ENCODE results near the gene PTCRA.
"Not testable (repeated sequence)": the region's sequence is repeated elsewhere in the genome, so short reads cannot be mapped to it uniquely, and the experiment has no call there.

Gene PTCRA

DNA sequence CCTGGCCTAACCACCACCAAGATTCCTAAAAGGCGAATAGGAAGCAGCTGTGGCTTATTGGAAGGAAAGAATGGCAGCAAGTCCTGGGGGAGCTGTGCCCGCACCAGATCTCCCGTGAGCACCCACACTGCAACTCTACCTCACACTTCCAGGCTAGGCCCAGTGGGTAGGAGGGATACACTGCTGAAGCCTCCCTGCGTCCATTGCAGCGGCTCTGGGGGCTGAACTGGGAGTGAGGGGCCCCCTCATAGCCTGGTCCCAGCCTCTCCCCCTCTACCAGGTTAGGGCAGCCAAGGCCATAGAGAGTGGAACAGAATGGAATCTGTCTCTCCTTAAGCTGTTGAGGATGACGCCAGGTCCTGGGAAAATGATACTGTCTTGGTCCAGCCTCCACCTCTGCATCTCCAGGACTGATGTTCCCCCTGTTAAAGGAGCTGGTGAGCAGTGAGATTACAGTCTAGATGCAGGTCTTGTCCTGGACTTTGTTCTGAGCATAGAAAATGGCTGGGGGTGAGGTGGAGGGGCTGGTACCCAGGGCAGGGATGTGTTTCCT lies 24.7 kb downstream of the PTCRA start:
- no peak for DNase-seq (ENCODE audit: low read depth)

DNA sequence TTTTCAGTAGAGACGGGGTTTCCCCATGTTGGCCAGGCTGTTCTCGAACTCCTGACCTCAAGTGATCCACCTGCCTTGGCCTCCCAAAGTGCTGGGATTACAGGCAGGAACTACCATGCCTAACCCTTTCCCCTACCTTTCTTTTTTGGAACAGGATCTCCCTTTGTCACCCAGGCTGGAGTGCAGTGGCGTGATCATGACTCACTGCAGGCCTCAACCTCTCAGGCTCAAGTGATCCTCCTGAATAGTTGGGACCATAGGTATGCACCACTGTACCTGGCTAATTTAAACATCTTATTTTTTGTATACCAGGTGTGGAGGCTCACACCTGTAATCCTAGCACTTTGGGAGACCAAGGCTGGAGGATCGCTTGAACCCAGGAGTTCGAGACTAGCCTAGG lies 25.5 kb downstream of the PTCRA start:
- not testable (repeated sequence) for DNase-seq (ENCODE audit: low read depth)

DNA sequence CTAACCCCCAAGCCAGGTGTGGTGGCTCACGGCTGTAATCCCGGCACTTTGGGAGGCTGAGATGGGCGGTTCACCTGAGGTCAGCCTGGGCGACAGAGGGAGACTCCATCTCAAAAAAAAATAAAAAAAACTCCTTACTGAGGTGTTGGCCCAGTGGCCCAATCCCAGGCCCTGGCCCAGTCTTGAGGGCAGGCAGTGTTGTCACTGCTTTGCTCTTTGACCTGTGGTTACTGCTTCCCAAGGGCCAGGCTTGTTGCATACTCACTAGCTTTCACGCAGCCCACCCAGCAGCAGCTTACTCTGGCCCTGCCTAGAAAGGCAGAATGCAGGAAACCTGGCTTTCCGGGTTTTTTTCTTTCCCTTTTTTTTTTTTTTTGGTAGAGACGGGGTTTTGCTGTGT lies 26.6 kb downstream of the PTCRA start:
- no peak for DNase-seq (ENCODE audit: low read depth)

DNA sequence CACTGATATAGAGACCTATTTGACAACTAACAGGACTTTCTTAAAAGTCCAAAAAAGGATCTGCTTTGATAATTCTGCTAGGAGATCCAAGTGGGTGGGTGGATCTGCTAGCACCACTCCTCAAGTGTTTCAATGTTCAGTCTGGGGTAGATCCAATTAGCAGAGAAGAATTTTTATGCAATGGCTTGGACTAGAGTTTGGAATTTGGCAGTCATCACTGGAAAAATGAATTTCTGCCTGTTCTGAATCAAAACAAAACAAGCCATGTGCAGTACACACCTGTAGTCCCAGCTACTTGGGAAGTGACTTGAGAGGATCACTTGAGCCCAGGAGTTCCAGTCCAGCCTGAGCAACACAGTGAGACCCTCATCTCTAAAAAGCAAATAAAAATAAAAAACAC lies 32.1 kb downstream of the PTCRA start:
- DNase-seq (ENCODE audit: low read depth) = no peak

DNA sequence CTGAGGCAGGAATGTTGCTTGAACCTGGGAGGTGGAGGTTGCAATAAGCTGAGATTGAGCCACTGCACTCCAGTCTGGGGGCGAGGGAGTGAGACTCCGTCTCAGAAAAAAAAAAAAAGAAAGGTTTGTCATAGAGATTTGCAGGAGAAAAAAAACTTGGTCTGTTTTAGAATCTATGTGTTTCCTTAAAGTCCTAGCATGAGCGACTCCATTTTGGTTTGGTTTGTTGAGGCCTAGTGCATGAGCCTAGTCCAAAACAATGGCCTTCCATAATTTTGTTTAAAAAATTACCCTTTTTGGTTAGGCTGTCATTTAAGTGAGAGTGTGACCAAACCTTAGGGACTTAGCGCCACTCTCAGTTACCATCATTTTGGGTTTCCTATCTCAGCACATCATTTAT lies 36.5 kb downstream of the PTCRA start:
- no peak for DNase-seq (ENCODE audit: low read depth)

DNA sequence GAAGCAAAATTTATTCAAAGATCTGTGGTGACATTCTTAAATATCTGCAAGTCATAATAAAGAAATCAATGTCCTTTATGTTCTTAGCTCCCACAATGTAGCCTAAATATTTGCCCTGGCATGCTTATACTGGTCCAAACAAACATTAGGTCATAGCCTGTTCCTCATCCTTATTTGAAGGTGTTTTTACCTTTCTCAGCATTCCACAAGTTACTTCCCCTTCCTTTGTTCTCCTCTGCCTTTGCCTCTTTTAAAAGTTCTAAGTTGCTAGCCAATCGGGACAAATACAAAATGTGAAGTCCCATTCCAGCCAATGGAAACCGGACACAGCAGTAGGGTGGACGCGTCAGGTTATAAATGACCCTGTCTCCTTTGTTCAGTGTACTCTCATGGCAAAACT lies 38.6 kb downstream of the PTCRA start:
- DNase-seq (ENCODE audit: low read depth) = not testable (repeated sequence)

DNA sequence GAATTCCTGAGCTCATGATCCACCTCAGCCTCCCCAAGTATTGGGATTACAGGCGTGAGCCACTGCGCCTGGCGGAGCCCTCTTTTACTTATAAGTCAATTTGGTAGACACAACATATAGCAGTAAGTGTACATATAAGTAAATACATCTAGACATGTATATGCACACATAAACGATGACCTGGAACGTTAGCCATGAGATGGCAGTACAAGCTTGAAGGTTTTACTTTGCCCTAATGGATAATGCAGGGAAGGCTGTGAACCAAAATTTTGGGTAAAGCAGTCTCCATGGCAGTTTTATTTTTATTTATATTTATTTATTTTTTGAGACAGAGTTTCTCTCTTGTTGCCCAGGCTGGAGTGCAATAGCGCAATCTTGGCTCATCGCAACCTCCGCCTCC lies 42.3 kb downstream of the PTCRA start:
- DNase-seq (ENCODE audit: low read depth) = no peak

DNA sequence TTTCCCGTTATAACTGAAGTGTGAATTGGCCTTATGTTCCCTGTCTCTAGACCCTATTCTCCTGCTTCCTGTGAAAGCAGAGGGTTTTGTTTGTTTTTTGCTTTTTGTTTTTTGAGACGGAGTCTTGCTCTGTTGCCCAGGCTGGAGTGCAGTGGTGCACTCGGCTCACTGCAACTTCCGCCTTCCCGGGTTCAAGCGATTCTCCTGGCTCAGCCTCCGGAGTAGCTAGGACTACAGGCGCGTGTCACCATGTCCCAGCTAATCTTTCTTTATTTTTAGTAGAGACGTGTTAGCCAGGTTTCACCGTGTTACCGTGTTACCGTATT lies 44.0 kb downstream of the PTCRA start:
- no peak for DNase-seq (ENCODE audit: low read depth)

DNA sequence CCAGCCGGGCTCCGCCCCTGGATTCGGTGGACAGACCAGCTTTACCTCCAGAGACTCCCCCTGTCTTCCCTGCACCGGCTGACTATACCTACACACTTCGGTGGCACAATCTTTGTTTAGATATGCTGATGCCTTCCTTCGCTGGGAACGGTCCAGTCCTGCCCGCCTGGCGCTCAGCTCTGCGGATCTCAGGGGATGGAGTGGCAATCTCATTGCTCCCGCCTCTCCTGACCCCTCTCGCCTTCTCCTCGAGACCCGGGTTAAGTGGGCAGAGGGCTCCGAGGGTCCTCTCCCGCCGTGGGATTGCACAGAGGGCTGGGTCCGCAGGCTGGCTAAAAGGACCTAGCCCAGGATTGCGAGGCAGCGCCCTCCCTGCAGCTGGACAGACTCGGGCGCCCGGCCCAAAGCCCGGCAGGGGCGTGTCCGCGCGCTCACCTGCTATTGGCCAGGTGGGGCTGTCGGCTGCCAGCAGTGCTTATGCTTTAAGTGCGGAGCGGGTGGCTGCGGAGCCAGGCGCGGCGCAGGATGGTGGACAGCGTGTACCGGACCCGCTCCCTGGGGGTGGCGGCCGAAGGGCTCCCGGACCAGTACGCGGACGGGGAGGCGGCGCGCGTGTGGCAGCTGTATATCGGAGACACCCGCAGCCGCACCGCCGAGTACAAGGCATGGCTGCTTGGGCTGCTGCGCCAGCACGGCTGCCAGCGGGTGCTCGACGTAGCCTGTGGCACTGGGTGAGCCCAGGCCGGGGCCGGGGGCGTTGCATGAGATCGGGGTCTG lies 44.6 kb downstream of the PTCRA start, which contains the start of gene GNMT:
Gene GNMT (plus strand): TSS at position 512 of the 777 bp plus-strand sequence. CDS start 14 bp downstream, at position 526.
- no peak for DNase-seq (ENCODE audit: low read depth)

DNA sequence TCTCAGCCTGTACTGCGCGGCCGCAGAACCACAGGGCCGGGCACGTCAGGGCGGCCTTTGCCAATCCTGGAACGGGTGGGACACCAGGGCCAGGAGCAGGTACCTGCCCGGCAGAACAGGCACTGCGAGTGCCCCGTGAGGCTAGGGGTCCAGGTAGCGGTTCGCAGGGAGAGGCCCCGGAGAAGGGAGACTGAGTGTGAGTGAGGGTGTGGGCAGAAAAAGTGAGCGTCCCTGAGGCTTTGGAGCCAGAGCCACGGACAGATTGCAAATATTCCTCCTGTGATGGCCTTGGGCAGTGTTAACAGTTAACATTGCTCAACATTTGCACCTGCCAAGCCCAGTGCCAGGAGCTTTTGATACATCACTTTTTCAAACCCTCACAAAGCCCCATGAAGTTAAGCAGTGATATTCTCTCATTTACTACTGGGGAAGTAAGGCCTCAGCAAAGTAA lies 45.2 kb downstream of the PTCRA start:
- no peak for DNase-seq (ENCODE audit: low read depth)

DNA sequence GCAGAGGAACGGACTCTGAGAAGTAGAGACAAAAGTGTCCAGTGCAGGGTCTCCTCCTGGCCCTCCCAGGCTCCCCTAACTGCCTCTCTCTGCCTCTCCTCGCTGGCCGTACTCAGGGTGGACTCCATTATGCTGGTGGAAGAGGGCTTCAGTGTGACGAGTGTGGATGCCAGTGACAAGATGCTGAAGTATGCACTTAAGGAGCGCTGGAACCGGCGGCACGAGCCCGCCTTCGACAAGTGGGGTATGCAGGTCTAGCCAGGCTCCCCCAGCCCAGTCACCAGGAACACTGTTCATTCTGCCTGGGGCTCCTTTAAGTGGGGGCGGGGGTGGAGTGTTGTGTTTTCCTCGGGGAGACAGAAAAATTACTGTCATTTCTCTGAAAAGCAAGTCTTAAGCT lies 46.2 kb downstream of the PTCRA start:
- DNase-seq (ENCODE audit: low read depth) = no peak

DNA sequence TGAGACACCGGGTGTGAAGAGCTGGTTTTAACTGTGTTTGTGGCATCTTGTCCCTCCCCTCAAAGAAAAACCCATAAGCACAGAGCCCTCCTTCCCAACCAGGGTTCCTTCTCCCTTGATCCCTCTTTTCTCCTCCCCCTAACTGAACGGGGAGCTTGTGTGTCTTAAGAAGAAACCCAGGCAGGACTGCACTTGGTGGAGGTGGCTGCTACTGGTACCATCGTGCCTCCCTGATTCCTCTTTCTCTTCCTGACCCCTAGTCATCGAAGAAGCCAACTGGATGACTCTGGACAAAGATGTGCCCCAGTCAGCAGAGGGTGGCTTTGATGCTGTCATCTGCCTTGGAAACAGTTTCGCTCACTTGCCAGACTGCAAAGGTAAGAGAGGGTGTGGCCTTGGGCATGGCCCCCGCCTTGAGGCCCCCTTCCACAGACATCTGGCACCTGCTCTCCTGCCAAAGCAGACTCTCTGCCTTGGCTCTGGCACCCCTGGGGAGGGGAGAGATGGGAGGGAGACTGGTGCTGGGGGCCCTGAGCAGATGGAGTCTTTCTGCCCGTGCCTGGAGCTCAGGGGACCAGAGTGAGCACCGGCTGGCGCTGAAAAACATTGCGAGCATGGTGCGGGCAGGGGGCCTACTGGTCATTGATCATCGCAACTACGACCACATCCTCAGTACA lies 46.8 kb downstream of the PTCRA start:
- DNase-seq (ENCODE audit: low read depth) = no peak

DNA sequence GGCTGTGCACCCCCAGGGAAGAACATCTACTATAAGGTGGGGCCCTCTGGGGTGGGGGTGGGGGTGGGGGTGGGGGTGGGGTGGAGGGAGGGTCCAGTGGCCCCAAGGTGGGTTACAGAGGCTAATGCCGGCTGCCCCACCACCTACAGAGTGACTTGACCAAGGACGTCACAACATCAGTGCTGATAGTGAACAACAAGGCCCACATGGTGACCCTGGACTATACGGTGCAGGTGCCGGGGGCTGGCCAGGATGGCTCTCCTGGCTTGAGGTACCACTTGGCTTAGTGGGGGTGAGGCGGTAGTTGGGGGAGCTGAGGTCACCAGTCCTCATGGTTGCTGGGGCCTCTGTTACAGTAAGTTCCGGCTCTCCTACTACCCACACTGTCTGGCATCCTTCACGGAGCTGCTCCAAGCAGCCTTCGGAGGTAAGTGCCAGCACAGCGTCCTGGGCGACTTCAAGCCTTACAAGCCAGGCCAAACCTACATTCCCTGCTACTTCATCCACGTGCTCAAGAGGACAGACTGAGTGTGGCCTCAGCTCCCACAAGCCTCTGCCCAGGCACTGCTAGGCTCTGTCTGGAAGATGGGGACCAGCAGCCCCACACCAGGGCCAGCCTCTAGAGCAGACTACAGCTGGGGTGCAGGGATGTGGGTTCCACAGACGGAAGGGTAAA lies 47.5 kb downstream of the PTCRA start:
- DNase-seq (ENCODE audit: low read depth) = no peak

DNA sequence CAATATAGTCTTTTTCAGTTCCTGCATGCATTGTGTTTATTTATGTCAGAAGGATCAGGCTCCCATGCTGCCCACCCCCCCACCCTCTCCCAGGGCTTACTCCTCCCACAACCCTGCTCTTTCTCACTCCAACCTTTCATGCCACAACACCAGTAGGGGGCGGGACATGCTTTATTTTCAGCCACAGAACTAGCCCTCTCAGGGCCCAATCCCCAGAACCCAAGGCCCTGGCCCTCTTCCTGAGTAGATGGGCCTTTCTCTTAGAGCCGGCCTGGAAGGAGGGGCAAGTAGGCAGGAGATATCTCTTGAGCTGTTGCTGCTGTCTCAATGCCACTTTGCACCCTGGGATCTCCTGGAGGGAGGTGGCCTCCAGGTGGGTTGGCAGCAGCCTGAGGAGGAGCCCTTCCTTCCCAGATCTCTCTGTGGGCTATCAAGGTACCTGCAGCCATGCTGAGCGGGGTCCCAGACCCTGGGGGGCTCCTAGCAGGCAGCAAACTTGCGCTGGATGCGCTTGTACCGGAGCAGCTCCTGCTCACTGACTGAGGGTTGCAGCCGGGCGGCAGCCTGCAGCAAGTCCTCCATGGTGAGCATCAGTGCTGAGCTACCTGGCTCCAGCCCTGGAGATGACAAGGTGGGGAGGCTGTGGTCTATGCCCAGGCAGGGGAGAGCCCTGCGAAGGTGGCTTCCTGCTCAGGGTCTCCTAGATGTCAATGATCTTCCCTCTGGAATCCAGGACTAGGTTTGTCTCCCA lies 48.2 kb downstream of the PTCRA start:
- peak; percentile 34 for DNase-seq (ENCODE audit: low read depth)

DNA sequence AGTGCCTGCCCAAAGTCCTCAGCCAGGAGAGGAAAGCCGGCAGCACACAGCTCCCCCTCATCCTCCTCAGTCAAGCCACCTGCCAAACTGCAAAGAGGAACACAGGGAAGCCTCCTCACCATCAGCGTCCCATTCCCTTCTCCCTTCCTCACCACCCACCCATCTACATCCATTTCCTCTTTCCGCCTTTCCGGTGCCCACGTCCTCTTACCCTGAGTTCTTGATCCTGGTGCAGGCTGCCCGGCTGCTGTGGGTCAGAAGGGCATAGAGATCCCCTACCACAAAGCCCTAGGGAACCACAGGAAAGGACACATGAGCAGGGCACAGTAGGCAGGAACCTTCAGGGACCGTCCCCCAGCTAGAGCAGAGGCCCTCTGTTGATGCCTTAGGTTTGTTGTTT lies 50.7 kb downstream of the PTCRA start:
- no peak for DNase-seq (ENCODE audit: low read depth)

DNA sequence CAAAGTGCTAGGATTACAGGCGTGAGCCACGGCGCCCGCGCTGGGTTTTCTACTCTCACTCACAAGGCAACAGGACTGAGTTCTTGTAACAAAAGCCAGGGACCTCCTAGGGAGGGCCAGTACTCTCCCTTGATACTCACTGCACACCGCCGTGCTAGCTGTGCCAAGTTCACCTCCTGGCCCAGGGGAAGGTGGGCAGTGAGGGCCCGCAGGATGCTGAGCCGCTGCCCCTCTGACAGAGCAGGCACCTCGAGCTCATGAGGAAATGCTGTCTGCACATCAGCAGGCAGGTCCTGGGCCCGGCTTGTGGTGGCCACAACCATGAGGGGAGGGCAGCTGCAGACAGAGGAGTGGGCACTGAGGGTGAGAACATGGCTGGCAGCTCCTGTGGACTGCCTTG lies 51.4 kb downstream of the PTCRA start:
- no peak for DNase-seq (ENCODE audit: low read depth)

DNA sequence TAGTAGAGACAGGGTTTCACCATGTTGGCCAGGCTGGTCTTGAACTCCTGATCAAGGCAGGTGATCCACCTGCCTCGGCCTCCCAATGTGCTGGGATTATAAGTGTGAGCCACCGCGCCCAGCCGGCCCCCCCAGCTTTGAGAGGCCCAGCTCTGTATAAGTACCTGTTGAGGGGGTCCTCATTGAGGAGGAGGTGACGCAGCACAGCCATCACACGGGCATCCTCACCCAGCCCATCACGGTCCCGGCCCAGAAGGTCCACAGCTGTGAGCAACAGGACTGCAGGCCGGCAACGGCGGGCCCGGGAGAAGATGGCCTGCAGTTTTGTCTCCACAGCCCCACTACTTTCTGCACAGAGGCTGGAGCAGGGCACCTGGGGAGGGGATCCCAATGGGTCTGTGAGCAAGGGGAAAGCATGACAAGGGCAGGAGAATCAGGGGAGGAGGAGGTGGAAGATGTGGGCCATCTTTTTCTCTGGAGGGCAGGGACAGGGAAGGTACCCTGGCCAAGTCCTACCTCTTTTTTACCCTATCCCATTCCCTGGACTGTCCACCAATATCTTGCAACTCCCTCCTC lies 52.4 kb downstream of the PTCRA start:
- no peak for DNase-seq (ENCODE audit: low read depth)

DNA sequence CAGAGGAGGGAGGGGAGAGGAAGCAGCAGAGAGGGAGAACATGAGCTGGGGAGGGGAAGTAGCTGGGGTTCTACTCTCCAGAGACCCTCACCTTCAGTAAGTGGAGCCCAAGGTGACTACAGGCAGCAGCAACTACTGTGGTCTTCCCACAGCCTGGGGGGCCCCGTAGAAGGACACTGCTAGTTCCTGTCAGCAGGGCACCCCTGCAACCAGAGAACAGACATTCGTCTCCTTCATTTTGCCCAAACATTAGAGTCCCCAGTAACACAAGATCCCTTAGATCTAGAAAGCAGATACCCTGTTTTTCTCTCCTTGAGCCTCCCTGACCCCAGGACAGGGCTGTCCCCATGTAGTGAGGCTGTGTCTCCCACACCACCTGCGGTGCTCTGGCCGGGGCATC lies 52.9 kb downstream of the PTCRA start:
- DNase-seq (ENCODE audit: low read depth) = no peak

DNA sequence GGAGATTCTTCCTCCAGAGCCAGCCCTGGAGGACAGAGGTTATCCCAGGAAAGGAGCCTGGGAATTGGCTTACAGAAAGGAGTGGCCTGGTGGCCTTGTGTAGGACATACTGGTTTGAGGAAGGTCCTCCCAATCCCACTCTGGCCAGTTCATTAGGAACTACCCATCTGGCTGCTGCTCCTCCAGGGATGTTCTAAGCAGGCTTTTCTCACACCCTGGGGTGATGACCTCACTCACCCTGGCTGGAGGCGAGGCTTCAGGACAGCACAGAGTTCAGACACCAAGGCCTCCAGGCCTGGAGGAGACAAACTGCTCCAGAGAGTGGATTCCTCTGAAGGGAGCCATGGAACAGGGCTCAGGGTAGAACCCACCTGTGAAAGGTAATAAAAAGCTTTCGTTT lies 53.6 kb downstream of the PTCRA start:
- no peak for DNase-seq (ENCODE audit: low read depth)

DNA sequence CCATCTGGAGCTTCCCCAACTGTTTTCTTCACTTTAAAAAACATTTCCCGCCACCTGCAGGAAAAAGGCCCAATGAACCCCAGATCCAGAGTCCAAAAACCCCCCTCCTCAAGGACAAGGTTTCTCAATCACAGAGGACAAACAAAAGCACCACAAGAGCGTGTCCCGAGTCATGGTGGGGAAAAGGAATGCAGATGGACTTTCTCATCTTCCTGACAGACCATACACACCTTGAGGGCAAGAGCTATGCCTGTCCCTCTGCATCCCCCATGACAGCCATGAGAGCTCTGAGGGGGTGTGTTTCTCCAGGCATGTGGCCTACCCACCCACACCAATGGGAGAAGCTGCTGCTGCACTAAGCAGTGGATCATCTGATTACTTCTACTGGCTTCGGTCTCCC lies 54.1 kb downstream of the PTCRA start:
- DNase-seq (ENCODE audit: low read depth) = no peak

DNA sequence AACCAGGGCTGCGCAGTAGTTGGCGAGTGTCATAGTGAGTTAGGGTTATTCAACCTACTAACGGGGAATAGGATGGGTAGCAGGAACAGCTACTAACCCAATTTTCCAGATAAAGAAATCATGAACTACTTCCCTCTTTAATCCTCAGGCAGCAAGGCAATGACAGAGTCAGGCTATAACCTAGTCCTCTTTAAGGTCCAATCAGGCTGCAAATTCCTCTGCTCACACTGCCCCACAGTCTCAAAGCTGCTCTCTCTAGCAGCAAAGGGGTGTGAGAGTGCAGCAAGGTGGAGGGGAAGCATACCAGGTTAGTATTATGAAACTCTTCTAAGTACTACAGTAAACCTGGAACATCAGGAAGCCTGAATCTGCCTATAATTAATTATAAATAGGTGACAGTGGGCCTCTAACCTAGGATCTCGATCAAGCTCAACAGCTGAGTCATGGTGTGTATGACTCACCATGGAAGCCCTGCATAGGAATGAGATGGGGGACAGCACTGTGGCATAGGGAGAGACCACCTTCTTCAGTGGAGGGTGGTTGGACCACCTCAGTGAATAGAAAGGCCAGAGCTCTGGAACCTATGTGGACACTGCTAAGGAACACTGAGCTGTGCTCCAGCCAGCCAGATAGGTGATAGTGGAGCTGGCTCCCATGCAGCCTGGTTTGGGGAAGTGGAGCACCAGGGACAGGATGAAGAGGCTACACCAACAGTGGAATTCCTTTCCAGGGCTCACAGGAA lies 55.2 kb downstream of the PTCRA start:
- DNase-seq (ENCODE audit: low read depth) = no peak
